HG02884 (cell line): ENCODE results near the gene CARMIL1.

Experiments
- ATAC-seq: cut with Tn5 transposase; IDR thresholded peaks from one replicate; pipeline ENCODE4 v1.9.1; 2021; ENCODE audit warnings: mild to moderate bottlenecking, moderate library complexity; ENCODE audit not compliant: unreplicated experiment

CARMIL1 gene

DNA sequence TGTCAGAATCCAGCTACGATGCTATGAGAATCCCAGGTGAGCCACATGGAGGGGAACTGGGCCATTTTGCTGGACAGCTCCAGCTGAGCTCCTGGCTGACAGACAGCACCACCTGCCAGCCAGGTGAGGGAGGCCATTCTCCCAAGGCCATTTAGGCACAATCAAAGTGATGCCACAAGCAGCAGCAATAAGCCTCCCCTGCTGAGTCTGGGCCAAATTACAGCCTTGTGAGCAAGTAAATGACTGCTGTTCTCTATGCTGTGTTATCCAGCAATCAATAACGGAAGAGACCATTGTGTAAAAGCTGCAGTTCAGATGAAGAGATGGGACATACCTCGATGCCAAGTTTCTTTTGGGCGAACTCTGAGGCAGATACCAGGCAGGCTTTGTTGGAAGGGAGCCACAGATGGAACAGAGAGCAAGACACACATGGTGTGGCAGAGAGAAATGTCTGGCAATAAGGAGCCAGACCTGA lies 358.8 kb downstream of the CARMIL1 start:
- ATAC-seq = no peak

DNA sequence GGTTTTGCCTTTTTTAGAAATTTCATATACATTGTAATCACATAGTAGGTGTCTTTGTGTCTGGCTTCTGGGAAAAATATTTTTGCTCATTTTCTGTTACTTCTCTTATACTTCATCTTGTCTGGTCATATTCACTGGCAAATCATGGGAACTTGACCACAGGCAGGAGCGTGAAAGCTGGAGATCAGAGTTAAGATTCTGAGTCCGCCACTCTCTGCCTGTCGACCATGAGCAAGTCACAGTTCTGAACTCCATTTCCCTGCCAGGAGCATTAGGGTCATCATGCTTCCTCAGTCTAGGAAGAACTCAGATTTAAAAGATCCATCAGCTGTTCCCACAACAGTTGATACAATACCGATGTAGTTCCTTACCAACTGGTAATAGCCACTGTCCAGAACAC lies 360.5 kb downstream of the CARMIL1 start:
- no peak for ATAC-seq

DNA sequence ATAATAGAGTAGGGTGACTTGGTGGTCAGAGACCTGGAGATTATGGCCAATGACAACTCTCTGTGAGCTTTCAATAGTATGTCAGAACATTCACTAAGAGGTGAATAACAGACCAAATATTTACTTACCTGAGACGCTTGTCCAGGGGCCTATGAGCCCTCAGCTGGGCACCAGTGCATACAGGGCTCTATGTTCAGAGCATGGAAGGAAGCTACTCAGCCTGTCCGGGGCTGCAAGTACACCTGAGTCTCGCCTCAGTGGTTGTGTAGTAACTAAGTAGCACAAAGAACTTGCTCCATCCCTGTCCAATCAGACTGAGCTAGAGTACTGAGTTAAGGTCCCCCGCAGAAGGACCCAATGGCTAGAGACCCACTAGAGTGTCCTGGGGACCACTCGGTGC lies 361.3 kb downstream of the CARMIL1 start:
- no peak for ATAC-seq

DNA sequence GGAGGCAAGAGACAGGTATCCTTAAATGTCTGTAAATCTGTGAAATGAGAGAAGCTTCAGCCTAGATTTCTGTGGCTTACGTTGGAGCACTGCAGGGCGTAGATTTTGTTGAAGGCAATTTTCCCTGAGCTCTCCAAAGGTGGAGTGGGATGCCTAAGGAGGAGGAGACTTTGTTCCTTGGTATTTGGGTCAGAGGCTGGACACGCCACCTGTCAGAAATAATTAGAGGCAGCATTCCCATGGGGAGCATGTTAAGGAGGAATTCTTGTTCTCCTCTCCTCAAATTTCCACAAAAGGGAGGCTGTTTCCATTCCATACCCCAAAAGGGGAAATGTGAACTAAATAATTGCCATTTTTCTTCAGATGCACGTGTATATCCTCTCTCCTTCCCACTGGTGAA lies 361.7 kb downstream of the CARMIL1 start:
- ATAC-seq = no peak

DNA sequence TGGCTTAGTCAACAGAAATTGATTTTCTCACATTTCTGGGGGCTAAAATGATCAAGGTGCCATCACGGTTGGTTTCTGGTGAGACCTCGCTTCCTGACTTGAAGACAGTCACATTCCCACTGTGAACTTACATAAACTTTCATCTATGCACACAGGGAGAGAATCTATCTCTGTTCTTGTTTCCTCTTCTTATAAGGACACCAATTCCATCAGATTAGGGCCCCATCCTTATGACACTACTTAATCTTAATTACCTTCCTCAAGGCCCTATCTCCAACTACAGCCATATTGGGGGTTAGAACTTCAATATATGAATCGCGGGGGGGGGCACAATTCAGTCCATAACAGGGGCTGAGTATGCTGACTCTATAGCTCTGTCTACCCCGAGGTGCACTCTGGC lies 362.2 kb downstream of the CARMIL1 start:
- ATAC-seq = no peak

DNA sequence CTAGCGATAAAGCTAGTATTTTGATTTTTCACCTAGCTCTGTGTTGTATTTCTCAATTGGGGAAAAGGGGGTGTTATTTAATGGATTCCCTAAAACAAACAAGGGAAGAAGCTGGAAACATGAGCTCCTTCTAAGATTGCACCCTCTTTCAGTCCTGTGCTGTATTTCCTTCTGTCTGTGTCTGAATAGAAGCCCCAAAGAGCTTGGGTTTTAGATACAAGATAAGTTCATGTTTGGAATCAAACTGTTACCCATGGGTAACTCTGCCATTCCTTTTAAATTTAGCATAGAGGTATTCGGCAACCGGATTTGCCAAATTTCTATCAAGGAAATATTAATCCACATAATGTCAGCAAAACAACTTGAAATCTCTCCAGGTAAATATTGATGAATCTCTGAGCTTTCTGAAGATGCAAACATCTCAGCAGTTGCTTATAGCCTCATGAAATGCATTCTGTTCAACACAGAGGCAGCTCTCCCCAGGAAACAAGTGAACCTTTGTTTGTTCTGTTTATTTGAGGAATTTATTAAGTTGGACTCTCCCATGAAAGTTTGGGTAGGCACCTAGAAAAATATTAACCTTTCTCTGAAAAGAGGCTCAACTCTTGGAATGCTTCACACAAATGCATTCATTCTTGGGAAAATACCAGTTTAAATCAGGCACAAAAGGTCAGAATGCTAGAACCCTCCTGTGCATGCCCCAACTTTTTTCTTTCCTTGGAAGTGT lies 362.9 kb downstream of the CARMIL1 start:
- no peak for ATAC-seq

DNA sequence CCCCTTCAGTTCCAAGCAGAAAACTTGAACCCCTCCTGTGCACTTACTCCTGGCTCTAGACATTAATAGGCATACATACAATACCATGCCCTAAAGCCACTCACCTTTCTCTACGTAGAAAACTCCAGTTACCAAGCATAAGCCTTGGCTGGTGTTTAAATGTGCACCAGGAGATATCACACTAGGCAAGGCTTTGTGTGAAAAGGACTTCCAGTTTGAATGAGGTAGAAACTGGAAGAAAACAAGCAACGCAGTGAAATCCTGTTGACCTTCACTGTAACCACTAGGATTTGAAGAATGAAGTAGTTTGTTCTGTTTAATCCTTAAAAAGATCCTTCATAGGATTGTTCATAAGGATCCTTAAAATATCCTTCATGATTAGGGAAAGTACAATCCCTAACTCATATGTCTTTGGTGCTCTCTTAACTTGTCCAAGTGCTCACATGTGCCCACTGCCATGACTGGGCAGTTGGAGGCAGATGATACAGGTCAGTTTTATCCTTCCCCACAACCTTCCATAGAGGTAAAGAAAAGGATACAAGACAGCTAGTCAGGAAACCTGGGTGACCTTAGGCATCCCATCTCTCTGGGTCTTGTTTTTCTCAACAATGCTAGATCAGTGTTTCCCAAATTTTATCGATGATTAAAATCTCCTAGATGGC lies 363.6 kb downstream of the CARMIL1 start:
- no peak for ATAC-seq

DNA sequence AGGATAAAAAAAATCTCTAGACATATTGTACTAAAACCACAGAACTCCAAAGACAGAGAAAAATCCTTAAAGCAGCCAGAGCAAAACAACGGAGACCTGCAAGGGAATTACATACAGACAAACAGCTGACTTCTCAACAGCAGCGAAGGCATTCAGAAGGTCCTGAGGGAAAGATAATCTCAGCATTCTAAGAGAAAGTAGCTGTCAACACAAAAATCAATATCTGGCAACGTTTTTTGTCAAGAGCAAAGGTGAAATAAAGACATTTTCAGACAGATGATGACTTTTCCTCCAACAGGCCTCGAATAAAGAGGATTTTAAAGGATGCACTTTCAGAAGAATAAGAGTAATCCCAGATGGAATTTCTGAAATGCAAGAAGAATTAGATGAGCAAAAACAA lies 366.7 kb downstream of the CARMIL1 start:
- ATAC-seq = no peak

DNA sequence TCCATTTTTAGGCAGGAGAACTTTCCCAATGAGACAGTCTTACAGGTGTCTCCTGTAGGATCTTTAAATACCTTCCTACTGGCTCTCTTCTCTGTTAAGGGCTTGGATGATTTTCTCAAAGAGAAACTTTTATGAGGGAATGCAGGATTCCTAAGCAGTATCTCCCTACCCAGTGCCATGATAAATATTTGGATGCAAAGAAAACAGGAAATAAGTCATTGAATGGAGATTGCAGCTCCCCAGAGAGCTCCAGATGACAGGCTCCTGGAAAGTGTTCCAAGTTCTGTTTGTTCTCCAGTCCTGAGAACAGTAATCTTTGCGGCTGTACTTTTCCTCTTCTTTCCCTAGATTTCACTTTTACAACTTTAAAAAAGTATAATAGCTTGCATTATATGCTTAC lies 370.4 kb downstream of the CARMIL1 start:
- ATAC-seq = no peak

DNA sequence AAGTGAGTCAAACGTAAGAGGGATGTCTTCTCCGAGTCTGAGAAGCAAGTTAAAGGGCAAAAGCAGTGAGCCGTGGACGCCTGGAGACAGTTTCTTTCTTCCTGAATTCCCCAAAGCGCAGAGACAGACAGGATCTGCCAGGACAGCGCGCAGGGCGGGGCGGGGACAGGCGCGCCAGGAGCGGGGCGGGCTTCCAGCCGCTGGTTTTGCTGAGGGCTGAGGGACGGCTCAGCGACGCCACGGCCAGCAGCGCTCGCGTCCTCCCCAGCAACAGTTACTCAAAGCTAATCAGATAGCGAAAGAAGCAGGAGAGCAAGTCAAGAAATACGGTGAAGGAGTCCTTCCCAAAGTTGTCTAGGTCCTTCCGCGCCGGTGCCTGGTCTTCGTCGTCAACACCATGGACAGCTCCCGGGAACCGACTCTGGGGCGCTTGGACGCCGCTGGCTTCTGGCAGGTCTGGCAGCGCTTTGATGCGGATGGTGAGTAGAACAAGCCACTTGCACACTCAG lies 372.9 kb downstream of the CARMIL1 start, which contains the start of gene SCGN:
Gene SCGN (plus strand): TSS at position 209 of the 509 bp plus-strand sequence. CDS start 189 bp downstream, at position 398.
- no peak for ATAC-seq

DNA sequence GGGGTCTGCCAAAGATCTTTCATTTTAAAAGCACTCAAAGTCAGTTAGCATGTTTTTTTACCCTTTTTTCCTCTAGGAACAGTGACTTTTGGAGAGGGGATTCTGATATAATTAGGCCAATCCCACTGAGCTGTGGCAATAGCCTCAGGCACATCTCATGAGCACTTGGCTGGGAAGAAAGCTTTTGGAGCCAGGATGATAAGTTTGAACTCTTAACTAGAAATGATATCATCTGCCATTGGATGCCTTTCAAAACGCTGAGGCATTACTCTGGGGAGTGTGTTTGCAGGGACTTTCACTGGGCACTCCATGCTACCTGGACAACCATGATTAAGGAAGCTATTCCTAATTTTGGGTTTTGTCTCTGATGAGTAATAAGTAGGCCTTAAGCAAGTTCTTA lies 376.5 kb downstream of the CARMIL1 start:
- ATAC-seq = no peak

DNA sequence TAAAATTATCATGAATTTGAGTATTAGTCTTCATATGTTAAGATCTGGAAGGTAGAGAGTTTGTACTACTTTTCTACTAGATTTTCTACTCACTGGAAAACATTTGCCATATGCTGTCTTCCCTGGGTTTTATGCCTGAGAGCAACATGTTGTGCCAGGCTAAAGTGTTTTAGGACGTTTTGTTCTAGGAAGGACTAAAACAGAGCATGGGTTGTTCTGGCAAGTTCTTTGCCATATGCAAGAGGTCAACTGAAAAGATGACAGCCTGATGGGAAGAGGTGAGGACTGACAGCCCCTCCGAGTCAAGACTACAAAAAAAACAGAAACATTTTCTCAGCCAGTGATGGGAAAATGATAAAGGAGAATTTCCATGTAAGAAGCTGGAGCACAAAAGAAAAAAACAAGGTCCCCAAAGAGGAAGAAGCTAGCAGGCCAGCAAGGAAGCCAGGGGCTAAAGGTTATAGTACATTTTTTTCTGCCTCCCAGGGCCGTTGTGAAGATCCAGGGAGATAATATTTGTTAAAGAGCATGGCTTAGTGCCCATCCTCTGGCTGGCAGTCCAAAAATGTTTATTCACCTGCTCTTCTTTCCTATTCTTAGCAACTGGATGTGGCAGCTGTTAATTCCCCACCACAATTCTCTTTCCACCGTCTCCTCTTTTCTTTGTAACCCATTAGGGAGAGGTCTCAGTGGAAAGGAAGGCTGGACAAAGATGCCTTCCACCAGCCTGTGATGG lies 380.6 kb downstream of the CARMIL1 start:
- no peak for ATAC-seq

DNA sequence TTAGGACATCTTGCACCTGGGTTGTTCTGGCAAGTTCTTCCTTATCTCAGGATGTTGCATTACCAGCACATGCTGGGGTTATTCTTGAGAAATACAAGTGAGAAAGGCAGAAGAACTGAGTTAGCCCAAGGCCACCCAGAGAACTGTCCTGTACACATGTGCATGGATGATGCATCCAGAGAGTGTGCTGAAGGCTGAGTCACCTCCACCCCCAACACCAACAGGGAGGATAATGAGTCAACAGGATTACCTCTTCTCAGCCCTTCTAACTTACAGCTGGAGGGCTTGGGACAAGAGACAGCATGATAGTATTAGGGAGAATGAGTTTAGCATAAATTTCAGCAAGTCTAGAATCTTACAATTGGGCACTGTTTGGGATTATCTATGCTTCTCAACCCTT lies 381.3 kb downstream of the CARMIL1 start:
- ATAC-seq = no peak

DNA sequence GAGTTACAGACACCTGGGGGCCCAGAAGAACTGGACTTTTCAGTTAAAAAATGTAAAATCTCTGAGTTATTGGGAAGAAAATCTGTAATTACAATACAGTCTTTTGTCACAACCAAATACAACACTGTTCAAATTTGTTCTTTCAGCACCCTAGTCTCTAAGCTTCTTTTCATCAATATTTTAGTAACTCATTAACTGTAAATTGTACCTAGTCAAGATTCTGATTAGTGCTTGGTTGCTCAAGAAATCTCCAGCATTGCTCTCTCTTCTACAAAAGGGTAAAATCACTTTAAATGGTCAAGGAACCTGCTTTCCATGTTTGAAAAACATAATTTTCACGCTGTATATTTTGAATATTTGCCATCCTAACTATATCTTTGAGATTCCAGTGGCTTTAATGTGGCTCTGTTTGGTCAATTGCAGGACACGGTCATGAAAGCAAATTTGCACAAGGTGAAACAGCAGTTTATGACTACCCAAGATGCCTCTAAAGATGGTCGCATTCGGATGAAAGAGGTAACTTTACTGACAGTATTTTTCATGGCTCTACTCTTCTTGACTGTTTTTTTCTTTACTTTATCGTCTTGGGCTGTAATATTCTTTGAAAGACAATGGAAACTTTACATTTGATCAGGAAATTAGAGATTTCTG lies 382.1 kb downstream of the CARMIL1 start:
- no peak for ATAC-seq

DNA sequence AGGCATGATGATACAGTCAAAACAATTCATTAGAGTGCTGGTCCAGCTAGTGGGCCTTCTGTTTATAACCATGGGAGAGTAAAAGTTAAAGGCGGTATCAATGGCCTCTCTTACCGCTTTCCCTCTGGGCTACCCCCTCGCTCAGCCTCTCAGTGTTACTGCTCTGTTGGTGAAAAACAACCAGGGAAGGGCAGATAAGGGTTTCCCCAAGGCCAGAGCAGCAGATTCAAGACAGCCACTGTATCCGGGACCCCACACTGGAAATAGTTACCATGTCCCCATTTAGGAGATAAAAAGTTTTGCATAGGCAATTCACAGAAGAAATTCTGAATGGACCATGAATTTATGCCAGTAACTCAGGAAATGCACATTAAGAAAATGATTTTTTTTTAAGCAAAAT lies 386.3 kb downstream of the CARMIL1 start:
- no peak for ATAC-seq

DNA sequence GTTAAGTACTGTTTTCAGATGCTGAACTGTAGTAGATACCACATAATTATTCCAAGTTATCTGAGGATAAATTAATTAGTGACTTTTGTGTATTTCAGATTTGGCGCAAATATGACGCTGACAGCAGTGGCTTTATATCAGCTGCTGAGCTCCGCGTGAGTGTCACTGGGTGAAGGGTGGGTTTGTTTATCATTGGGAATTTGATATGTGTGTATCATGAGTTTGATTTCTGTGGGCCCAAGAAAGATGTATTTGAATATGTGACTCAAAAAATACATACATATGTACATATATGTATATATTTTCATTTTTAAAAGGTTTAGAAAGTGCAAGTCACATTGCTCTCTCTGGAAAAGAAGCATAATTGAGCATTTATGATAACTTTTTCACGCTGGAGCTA lies 390.2 kb downstream of the CARMIL1 start:
- ATAC-seq = no peak
